HUES64 (cell line): ENCODE results near the gene KCNH1.

Source experiments
- H3K27ac ChIP-seq: 2 replicates; pipeline ENCODE4 v1.7.0; 2013; ENCODE audit warnings: low read depth, low read length, inconsistent platforms
- H3K27me3 ChIP-seq: 2 replicates; pipeline ENCODE4 v1.6.1; 2013; ENCODE audit warnings: mild to moderate bottlenecking, low read length; ENCODE audit not compliant: insufficient read depth
- H3K36me3 ChIP-seq: 2 replicates; pipeline ENCODE4 v1.6.1; 2013; ENCODE audit warnings: mild to moderate bottlenecking, low read length; ENCODE audit not compliant: insufficient read depth
- H3K4me1 ChIP-seq: 2 replicates; pipeline ENCODE4 v1.6.1; 2013; ENCODE audit warnings: mild to moderate bottlenecking, low read length, moderate library complexity; ENCODE audit not compliant: insufficient read depth
- H3K4me3 ChIP-seq: 2 replicates; pipeline ENCODE4 v1.5.1; 2013; ENCODE audit warnings: mild to moderate bottlenecking, low read length, moderate library complexity
- H3K9ac ChIP-seq: 2 replicates; pipeline ENCODE4 v1.6.1; 2013; ENCODE audit warnings: mild to moderate bottlenecking, low read depth, low read length
- H3K9me3 ChIP-seq: 2 replicates; pipeline ENCODE4 v1.6.1; 2013; ENCODE audit warnings: low read depth, low read length; ENCODE audit not compliant: insufficient read depth
- WGBS: fragments of 150-250, 120-280 bp; methylation state at CpG from one replicate; pipeline ENCODE4 v1.1.7; 2013; ENCODE audit warnings: missing lambda C conversion rate; 5-methylcytosine and 5-hydroxymethylcytosine counted together

The KCNH1 gene

DNA sequence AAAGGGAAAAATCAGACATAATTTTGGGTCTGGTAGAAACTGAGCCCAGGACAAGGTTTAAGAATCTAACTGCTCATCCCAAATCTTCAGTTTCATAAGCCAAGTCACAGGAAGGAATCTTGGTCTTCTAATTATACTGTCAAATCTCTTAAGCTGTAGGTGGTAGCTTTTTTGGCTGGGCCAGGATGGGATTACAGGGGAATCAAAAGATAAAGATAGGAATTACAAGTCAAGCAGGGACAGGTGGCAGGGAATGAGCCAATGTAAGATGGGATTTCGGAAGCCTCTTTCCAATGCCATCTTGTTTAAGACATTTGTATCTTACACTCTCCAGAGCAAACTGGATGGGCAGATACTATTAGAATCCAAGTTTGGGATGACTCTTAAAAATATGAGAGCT lies 383.5 kb downstream of the KCNH1 start:
- Histone ChIP-seq H3K36me3 (no peaks in the 10 kb centered on the region), H3K27ac (no peak overlapping the region), H3K27me3 (no peaks in the 10 kb centered on the region), H3K9ac (no peak overlapping the region), H3K4me3 (no peak overlapping the region), H3K4me1 (peaks cover 2% of the 10 kb centered on the region; the same call in 1 of the 2 replicates), H3K9me3 (no peaks in the 10 kb centered on the region)
- 100% methylated on average over 1 of the region's 1 CpG for WGBS

DNA sequence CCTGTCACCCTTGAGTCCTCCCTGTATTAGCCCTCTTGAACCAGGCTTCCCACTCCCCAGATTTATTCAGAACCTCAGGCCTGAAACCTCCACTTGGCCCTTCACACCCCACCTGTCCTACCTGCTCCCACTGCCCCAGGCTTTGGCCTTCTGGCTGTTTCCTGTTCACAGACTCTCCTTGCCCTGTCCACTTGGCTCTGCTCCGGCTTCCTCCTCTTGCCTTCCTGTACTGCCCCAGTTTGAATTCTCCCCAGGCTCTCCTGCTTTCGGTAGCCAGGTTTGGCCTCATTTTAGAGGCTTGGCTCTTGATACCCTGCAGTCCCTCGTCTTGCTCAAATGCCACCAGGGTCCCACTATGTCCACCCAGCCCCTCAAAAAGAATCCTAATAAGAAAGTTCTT lies 385.2 kb downstream of the KCNH1 start:
- Histone ChIP-seq H3K36me3 (no peaks in the 10 kb centered on the region), H3K9ac (no peak overlapping the region), H3K9me3 (no peaks in the 10 kb centered on the region), H3K4me1 (no peaks in the 10 kb centered on the region), H3K27ac (no peak overlapping the region), H3K27me3 (no peaks in the 10 kb centered on the region), H3K4me3 (no peak overlapping the region)
- WGBS = 91% methylated on average over 3 of the region's 3 CpGs

DNA sequence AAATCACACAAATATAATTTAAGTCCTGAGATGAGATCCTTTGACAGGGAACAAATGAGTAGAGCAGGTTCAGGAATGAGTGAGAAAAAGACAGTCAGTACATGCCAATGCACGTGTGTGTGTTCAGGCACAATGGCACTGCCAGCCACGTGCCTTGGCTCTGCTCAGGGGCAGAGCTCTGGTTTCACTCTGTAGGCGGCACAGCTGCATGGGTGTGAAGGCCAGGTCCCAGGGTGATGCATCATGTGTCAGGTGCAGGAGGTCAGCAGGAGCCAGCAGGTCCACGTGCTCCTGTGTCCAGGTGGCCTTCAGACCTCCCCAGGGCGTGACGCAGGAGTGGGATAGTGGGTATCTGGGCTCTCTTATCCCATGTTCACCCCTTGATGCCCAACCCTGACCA lies 386.1 kb downstream of the KCNH1 start:
- Histone ChIP-seq H3K4me1 (no peaks in the 10 kb centered on the region), H3K4me3 (no peak overlapping the region), H3K27me3 (no peaks in the 10 kb centered on the region), H3K36me3 (no peaks in the 10 kb centered on the region), H3K9me3 (no peaks in the 10 kb centered on the region), H3K9ac (no peak overlapping the region), H3K27ac (no peak overlapping the region)
- whole genome bisulfite sequencing = 96% methylated on average over 6 of the region's 6 CpGs

DNA sequence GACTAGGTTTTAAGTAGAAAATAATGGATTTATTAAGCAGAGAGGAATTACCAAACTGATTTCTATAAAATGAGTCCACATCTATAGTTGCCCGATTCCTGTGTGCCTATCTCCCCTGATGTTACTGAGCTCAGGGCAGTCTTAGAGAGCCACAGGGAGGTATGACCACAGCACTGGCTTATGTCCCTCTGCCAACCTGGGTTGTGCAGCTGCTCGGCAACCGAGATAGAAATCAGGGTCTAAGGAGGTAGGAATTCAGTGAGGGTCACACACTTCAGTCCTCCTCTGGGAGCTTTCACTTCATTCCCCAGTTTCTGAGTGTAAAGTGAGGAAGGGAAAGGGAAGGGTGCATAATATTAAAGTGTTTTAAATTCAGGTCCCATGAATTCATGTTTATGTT lies 386.8 kb downstream of the KCNH1 start:
- H3K27ac ChIP-seq = no peak overlapping the region
- H3K9ac ChIP-seq = no peak overlapping the region
- H3K4me3 ChIP-seq = no peak overlapping the region
- H3K4me1 ChIP-seq = no peaks in the 10 kb centered on the region
- no peaks in the 10 kb centered on the region for H3K36me3 ChIP-seq
- H3K9me3 ChIP-seq = no peaks in the 10 kb centered on the region
- no peaks in the 10 kb centered on the region for H3K27me3 ChIP-seq
- 95% methylated on average over 3 of the region's 3 CpGs for WGBS

DNA sequence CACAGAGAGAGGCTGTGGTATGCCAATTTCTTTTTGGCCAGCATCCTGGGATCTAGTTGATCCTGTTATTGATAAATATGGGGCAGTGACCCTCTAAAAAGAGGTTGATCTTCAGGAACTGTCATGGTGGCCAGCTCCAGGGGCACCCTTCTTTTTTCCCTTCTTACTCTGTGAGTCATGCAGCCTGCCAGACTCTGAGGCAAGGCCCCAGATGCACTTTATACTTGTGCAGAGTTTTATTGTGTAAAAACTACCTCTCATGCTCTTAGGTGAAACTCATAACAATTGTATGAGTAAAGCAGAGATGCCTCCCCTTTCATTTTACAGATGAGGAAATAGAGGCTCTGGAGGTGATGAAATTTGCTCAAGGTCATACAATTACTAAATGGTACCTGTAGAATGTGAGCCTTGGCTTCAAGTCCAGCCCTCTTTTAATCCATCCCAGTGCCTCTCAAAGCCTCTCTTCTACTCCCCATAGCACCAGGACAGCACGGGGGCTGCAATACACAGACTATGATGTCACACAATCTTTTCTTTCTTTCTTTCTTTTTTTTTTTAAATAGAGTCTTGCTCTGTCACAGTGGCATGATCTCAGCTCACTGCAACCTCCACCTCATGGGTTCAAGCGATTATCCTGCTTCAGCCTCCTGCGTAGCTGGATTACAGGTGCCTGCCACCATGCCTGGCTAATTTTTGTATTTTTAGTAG lies 387.8 kb downstream of the KCNH1 start:
- no peaks in the 10 kb centered on the region for H3K9me3 ChIP-seq
- no peaks in the 10 kb centered on the region for H3K36me3 ChIP-seq
- H3K4me3 ChIP-seq = no peak overlapping the region
- WGBS = 77% methylated on average over 3 of the region's 3 CpGs
- H3K4me1 ChIP-seq = no peaks in the 10 kb centered on the region
- H3K9ac ChIP-seq = no peak overlapping the region
- H3K27ac ChIP-seq = no peak overlapping the region
- H3K27me3 ChIP-seq = no peaks in the 10 kb centered on the region

DNA sequence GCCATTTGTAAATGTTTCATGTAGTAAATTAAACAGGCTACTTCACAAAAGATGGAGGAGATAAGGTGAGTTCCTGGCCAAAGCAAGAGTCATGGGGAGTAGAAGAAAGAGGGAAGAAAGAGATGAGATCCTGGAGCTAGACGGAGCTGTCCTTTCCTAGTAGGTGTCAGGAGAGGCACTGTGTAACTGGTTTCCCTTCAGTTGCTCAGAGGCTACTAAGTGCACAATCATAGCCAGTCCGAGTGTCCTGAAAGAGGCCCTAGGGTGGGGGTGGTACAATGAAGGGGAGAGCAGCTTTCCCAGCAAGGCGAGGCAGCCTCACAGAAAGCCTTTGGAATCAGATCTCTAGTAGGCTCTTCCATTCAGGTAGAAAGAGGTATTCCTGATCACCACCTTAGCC lies 390.9 kb downstream of the KCNH1 start:
- Histone ChIP-seq H3K27ac (no peak overlapping the region), H3K36me3 (no peaks in the 10 kb centered on the region), H3K4me3 (no peak overlapping the region), H3K27me3 (no peaks in the 10 kb centered on the region), H3K4me1 (no peaks in the 10 kb centered on the region), H3K9ac (no peak overlapping the region), H3K9me3 (no peaks in the 10 kb centered on the region)
- 83% methylated on average over 3 of the region's 3 CpGs for WGBS

DNA sequence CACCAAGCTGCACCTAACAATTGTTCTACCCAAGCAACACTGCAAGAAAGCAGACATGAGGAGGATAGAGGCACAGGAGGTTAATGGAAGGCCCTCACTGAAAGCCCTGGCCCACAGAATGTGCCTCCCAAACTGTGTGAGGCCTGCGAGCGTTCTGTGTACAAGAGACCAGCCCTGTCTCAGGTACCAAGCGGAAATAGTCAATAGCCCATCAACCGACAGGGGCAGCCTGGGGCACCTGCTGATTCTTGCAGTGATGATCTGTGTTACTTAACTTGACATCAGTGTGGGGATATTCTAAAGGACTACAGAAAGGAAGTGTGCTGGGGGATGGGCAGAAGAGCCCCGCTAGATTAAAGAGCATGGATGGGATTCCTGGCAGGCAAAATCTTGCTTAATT lies 392.4 kb downstream of the KCNH1 start:
- Histone ChIP-seq H3K27me3 (no peaks in the 10 kb centered on the region), H3K36me3 (no peaks in the 10 kb centered on the region), H3K27ac (no peak overlapping the region), H3K4me1 (no peaks in the 10 kb centered on the region), H3K4me3 (no peak overlapping the region), H3K9ac (no peak overlapping the region), H3K9me3 (no peaks in the 10 kb centered on the region)
- WGBS = 90% methylated on average over 5 of the region's 5 CpGs

DNA sequence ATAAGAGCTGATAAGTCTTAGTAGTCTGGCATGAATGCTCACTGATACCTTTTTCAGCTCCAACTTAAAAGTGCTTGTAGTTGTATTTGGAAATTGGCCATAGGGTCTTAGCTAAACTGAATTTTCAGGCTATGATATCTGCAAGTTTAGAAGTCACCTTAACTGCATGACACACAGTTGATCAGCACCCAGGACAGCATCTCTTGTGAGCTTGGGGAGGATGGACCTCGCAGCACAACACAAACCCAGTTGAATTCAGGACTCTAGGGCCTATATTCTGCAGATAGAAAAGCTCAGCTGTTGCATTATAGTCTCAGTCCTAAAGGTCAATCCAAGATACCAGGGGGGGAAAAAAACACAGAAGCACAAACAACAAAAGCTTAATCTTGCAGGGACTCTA lies 394.3 kb downstream of the KCNH1 start:
- Histone ChIP-seq H3K4me1 (no peaks in the 10 kb centered on the region; the same call in 1 of the 2 replicates), H3K4me3 (no peak overlapping the region), H3K9ac (no peak overlapping the region), H3K9me3 (no peaks in the 10 kb centered on the region), H3K27ac (no peak overlapping the region), H3K36me3 (no peaks in the 10 kb centered on the region), H3K27me3 (no peaks in the 10 kb centered on the region)
- WGBS = 69% methylated on average over 1 of the region's 1 CpG

DNA sequence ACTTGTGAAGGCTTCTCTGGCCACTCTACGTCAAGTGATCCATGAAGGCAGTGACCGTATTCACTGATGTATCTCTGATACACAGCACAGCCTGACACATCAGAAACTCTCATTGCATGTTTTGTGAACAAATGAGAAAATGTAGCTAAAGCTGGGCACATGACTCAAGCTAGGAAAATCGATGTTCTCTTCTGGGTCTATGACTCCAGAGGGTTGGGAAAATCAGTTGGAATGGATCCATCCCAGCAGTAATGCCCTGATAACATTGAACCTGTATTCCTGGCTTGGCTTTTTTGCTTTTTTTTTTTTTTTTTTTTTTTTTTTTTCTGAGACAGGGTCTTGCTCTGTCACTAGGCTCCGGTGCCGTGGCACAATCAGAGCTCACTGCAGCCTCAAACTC lies 395.7 kb downstream of the KCNH1 start:
- H3K36me3 ChIP-seq = no peaks in the 10 kb centered on the region
- no peak overlapping the region for H3K27ac ChIP-seq
- WGBS = 92% methylated on average over 5 of the region's 5 CpGs
- H3K9ac ChIP-seq = no peak overlapping the region
- H3K4me1 ChIP-seq = no peaks in the 10 kb centered on the region; the same call in 1 of the 2 replicates
- H3K4me3 ChIP-seq = no peak overlapping the region
- H3K9me3 ChIP-seq = no peaks in the 10 kb centered on the region
- H3K27me3 ChIP-seq = no peaks in the 10 kb centered on the region

DNA sequence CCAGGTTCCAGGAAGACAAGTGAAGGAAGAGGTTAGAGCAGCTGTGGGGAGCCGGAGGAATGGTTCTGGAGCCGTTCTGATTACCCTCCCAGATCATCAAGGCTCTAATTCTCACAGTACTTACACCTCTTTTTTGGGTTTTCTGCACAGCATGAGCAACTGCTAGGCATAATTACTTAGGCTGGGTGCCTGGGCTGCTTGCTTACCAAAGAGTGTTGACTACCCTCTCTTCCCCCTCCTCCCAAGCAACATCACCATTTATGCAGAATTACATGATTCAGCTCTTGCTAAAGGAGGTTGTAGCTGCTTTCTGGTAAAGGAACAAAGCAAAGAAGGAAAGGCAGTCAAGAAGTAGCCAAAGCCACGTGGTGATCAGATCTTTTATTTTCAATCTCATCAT lies 397.2 kb downstream of the KCNH1 start:
- H3K9ac ChIP-seq = no peak overlapping the region
- no peak overlapping the region for H3K27ac ChIP-seq
- no peaks in the 10 kb centered on the region for H3K27me3 ChIP-seq
- no peak overlapping the region for H3K4me3 ChIP-seq
- no peaks in the 10 kb centered on the region for H3K36me3 ChIP-seq
- H3K4me1 ChIP-seq = no peaks in the 10 kb centered on the region; the same call in 1 of the 2 replicates
- 54% methylated on average over 3 of the region's 3 CpGs for whole genome bisulfite sequencing
- no peaks in the 10 kb centered on the region for H3K9me3 ChIP-seq

DNA sequence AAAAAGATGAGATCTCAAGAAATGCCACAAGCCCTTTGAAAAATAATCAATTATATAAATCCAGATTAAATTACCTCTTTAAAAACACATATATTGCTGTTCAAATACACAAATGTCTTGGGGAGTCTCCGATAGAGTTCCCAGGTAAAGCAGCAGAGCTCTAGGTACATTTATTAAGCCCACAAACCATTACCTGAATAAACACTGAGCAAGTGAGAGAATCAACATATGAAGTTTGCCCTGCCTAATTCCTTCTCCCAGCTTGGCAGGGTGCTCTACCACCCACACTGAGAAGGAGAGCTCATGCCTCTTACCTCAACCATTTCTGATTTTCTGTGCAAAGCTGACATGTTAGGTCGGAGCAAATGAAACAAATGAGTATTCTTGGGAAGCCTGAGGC lies 402.4 kb downstream of the KCNH1 start:
- WGBS = 93% methylated on average over 2 of the region's 2 CpGs
- Histone ChIP-seq H3K9ac (no peak overlapping the region), H3K9me3 (no peaks in the 10 kb centered on the region), H3K4me3 (no peak overlapping the region), H3K4me1 (peaks cover 9% of the 10 kb centered on the region), H3K36me3 (no peaks in the 10 kb centered on the region), H3K27me3 (no peaks in the 10 kb centered on the region), H3K27ac (no peak overlapping the region)

DNA sequence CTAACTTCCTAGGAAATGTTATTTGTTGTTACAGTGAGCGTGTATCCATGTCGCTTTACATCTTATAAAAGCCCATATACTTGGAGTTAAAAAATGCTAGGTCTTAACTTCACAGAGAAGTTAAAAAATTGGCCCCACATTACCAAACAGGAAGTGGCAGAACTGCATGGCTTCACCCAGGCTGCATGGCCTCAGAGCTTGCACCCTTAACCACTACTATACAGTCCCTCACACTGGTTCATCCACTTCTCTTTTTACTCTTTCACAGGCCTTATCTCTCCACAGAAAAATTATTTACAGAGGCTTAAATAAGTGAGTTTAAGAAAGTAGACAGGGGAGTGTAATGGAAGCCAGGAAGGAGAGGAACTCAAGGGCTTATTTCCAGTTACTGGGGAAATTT lies 402.8 kb downstream of the KCNH1 start:
- H3K9me3 ChIP-seq = no peaks in the 10 kb centered on the region
- WGBS = no CpG with 5 or more reads among the region's 2 CpGs
- H3K27ac ChIP-seq = no peak overlapping the region
- no peak overlapping the region for H3K4me3 ChIP-seq
- H3K27me3 ChIP-seq = no peaks in the 10 kb centered on the region
- peaks cover 9% of the 10 kb centered on the region for H3K4me1 ChIP-seq
- no peaks in the 10 kb centered on the region for H3K36me3 ChIP-seq
- H3K9ac ChIP-seq = no peak overlapping the region
